Endodermal cell (in vitro differentiated cells): Measurements from ENCODE around the gene MAPK8. TPM values are rescaled to one million over a fixed set of nuclear protein-coding genes. Genes with fewer than 3 reads are reported as not detected.

Source experiments
- DNase-seq: peaks from one replicate; pipeline ENCODE4 v3.0.0-alpha.2; 2017
- H3K27ac ChIP-seq: 2 replicates; pipeline ENCODE4 v1.5.1; 2013; ENCODE audit warnings: mild to moderate bottlenecking, low read depth, low read length, moderate library complexity
- H3K27me3 ChIP-seq: 2 replicates; pipeline ENCODE4 v1.6.1; 2013; ENCODE audit warnings: mild to moderate bottlenecking, low read length, moderate library complexity; ENCODE audit not compliant: insufficient read depth, control insufficient read depth, poor library complexity, severe bottlenecking
- H3K36me3 ChIP-seq: 2 replicates; pipeline ENCODE4 v1.7.0; 2013; ENCODE audit warnings: mild to moderate bottlenecking, low read length, moderate library complexity; ENCODE audit not compliant: control insufficient read depth, insufficient read depth
- H3K4me1 ChIP-seq: one replicate; pipeline ENCODE4 v1.7.0; 2013; ENCODE audit warnings: low read length; ENCODE audit not compliant: control insufficient read depth, insufficient read depth
- H3K4me3 ChIP-seq: 2 replicates; pipeline ENCODE4 v1.5.1; 2013; ENCODE audit warnings: mild to moderate bottlenecking, low read length, moderate library complexity
- H3K9ac ChIP-seq: 2 replicates; pipeline ENCODE4 v1.6.1; 2013; ENCODE audit warnings: mild to moderate bottlenecking, low read length, moderate library complexity; ENCODE audit not compliant: poor library complexity, severe bottlenecking; ENCODE audit errors: extremely low read depth
- H3K9me3 ChIP-seq: 2 replicates; pipeline ENCODE4 v1.6.1; 2013; ENCODE audit warnings: mild to moderate bottlenecking, low read length, moderate library complexity; ENCODE audit not compliant: control insufficient read depth
- H3K27ac Mint-ChIP-seq: 2 replicates; pipeline ENCODE4 v1.8.0; 2020; ENCODE audit warnings: mixed read lengths
- H3K27me3 Mint-ChIP-seq: 2 replicates; pipeline ENCODE4 v1.8.0; 2021; ENCODE audit warnings: mild to moderate bottlenecking, mixed read lengths; ENCODE audit not compliant: insufficient read depth
- H3K36me3 Mint-ChIP-seq: 2 replicates; pipeline ENCODE4 v1.8.0; 2020; ENCODE audit warnings: low read depth, mixed read lengths
- H3K4me1 Mint-ChIP-seq: 2 replicates; pipeline ENCODE4 v1.8.0; 2020; ENCODE audit warnings: mixed read lengths
- H3K4me3 Mint-ChIP-seq: 2 replicates; pipeline ENCODE4 v1.8.0; 2020; ENCODE audit warnings: mild to moderate bottlenecking, moderate library complexity, mixed read lengths
- H3K9me3 Mint-ChIP-seq: 2 replicates; pipeline ENCODE4 v1.8.0; 2020; ENCODE audit warnings: mild to moderate bottlenecking, mixed read lengths
- WGBS, 2 experiments: methylation state at CpG; one replicate each; pipeline versions ENCODE4 v1.1.5 to v1.1.7; 2013; ENCODE audit warnings: missing lambda C conversion rate in 2 of 2, mixed read lengths in 1 of 2; ENCODE audit not compliant: insufficient coverage in 1 of 2, insufficient read length in 1 of 2; 5-methylcytosine and 5-hydroxymethylcytosine counted together
- total RNA-seq, 2 donors: library from RNA; stranded (reverse); fragmentation: NEBNext Ultra II Directional in 1 of 2; extraction: Animal tissue kit (Norgen Biotek cat#: 25700) in 1 of 2; gene quantifications; 2 replicates in 1 of 2; 3 replicates in 1 of 2; pipeline ENCODE4 v1.2.1, GENCODE V29; 2021
- TF ChIP-seq, protein P1 (sequence below): fragments of 200-600 bp; sonication (generic); conservative IDR thresholded peaks from 2 replicates; pipeline ENCODE4 v1.5.0; 2021; ENCODE audit warnings: antibody characterized with exemption, mild to moderate bottlenecking

Gene MAPK8
- total RNA-seq, 2 donors from 2014 or later: 84.2 to 146 TPM

DNA sequence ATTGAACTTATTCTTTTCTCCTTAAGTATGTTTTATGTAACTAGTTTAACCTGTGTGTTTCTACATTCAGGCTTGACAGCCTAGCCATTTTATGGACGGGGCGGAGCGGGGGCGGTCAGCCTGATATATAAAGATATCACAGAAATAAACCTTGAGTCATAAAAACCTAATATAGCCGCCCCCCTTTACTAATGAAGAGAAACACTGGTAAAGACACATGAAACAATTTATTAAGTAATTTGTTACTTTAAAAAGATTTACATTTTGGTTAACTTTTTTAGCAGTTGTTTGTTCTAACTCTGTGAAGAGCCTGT is 84.0 kb downstream of the MAPK8 start:
- no peaks in the 10 kb centered on the region for H3K9me3 Mint-ChIP-seq
- no peaks in the 10 kb centered on the region for H3K27me3 Mint-ChIP-seq
- H3K36me3 ChIP-seq: no peaks in the 10 kb centered on the region
- H3K36me3 Mint-ChIP-seq: no peaks in the 10 kb centered on the region
- peaks cover 40% of the 10 kb centered on the region for H3K4me1 Mint-ChIP-seq
- TF ChIP-seq, protein P1, sequence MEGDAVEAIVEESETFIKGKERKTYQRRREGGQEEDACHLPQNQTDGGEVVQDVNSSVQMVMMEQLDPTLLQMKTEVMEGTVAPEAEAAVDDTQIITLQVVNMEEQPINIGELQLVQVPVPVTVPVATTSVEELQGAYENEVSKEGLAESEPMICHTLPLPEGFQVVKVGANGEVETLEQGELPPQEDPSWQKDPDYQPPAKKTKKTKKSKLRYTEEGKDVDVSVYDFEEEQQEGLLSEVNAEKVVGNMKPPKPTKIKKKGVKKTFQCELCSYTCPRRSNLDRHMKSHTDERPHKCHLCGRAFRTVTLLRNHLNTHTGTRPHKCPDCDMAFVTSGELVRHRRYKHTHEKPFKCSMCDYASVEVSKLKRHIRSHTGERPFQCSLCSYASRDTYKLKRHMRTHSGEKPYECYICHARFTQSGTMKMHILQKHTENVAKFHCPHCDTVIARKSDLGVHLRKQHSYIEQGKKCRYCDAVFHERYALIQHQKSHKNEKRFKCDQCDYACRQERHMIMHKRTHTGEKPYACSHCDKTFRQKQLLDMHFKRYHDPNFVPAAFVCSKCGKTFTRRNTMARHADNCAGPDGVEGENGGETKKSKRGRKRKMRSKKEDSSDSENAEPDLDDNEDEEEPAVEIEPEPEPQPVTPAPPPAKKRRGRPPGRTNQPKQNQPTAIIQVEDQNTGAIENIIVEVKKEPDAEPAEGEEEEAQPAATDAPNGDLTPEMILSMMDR: no peak
- no peak overlapping the region for H3K9ac ChIP-seq
- no peak for DNase-seq
- peaks cover 19% of the 10 kb centered on the region for H3K4me1 ChIP-seq
- no peak overlapping the region for H3K27ac ChIP-seq
- H3K9me3 ChIP-seq: no peaks in the 10 kb centered on the region
- no peak overlapping the region for H3K27ac Mint-ChIP-seq
- WGBS, 2 experiments: 95% methylated on average over 4 of the region's 5 CpGs; no CpG with 5 or more reads in 1 of the 2 experiments
- H3K4me3 Mint-ChIP-seq: no peak overlapping the region
- no peaks in the 10 kb centered on the region for H3K27me3 ChIP-seq
- no peak overlapping the region for H3K4me3 ChIP-seq

DNA sequence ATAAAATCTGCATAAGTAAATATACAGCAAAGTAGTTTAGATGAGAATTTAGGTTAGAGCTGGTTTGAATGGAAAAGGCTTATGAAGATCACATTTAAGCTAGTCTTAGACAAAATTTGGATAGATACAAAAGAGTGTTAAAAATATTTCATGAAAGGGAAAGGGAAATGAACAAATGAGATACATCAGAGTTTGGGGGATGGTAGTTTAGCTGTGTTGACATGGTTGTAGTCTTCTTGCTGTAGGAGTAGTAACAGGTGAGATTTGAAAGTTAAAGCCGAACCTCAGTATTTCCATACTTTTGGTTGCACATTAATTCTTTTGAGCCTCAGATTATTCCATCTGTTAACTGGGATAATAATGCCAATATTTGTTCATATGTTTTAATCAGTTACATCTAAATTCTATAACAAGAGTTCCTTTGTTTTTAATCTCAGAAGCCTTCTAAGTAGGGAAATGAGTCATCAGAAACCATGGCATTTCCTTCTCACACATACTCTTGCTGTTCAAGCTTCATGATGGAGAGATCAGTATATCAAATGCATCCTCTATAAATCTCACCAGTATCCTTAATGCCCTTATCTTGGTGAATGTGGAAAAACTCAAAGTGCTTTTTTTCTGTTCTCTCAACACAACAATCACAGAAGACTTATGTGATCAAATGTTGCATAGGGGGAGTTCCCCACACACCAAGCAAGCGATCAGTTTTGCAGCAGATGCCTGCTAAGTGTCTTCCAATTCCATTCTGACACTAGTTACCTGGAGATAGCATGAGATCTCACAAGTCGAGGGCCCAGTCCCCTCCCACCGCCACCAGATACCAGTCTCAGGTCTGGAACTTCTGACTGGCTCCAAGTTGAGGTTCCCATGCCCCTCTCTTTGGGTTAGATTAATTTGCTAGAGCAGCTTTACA is 84.7 kb downstream of the MAPK8 start:
- Histone ChIP-seq H3K27me3 (no peaks in the 10 kb centered on the region), H3K9ac (no peak overlapping the region), H3K4me1 (peaks cover 19% of the 10 kb centered on the region), H3K27ac (no peak overlapping the region), H3K9me3 (no peaks in the 10 kb centered on the region), H3K4me3 (no peak overlapping the region), H3K36me3 (no peaks in the 10 kb centered on the region)
- no peak overlapping the region for H3K27ac Mint-ChIP-seq
- no peak overlapping the region for H3K4me3 Mint-ChIP-seq
- H3K4me1 Mint-ChIP-seq: peaks cover 40% of the 10 kb centered on the region
- WGBS, 2 experiments: 91 to 100% methylated on average over 2 to 4 of the region's 4 CpGs
- no peaks in the 10 kb centered on the region for H3K9me3 Mint-ChIP-seq
- DNase-seq: no peak
- H3K36me3 Mint-ChIP-seq: no peaks in the 10 kb centered on the region
- no peaks in the 10 kb centered on the region for H3K27me3 Mint-ChIP-seq
- TF ChIP-seq, protein P1: no peak

DNA sequence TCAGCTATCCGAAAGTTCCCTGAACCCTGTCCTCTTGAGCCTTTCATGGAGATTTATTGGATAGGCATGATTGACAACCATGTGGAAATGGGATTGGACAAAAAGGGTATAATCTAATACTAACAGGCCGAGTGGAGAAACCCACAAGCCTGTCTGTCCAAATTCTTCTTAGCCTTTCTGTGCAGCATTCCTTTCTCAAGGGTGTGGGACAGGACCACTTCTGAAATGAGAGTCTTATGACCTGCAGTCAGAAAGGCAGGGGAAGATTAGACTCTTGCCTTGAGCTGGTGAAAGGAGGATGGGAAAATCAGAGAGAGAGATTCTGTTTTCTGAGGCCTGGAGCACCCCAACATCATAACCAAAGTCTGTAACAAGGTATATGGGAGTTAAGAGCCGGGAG is 85.5 kb downstream of the MAPK8 start:
- WGBS, 2 experiments: 92 to 93% methylated on average over 2 of the region's 3 CpGs
- no peak overlapping the region for H3K27ac Mint-ChIP-seq
- peaks cover 40% of the 10 kb centered on the region for H3K4me1 Mint-ChIP-seq

More for the DNA sequence above, 85.5 kb downstream of the MAPK8 start:
- no peak overlapping the region for H3K9ac ChIP-seq
- Mint-ChIP-seq H3K9me3 (no peaks in the 10 kb centered on the region), H3K36me3 (no peaks in the 10 kb centered on the region), H3K27me3 (no peaks in the 10 kb centered on the region), H3K4me3 (no peak overlapping the region)
- H3K27me3 ChIP-seq: no peaks in the 10 kb centered on the region
- H3K9me3 ChIP-seq: no peaks in the 10 kb centered on the region
- no peak overlapping the region for H3K4me3 ChIP-seq
- H3K27ac ChIP-seq: no peak overlapping the region
- DNase-seq: no peak
- H3K4me1 ChIP-seq: peaks cover 19% of the 10 kb centered on the region
- no peaks in the 10 kb centered on the region for H3K36me3 ChIP-seq
- TF ChIP-seq, protein P1: no peak
